ENCODE measurements around the gene FAM47E.

The FAM47E gene

DNA sequence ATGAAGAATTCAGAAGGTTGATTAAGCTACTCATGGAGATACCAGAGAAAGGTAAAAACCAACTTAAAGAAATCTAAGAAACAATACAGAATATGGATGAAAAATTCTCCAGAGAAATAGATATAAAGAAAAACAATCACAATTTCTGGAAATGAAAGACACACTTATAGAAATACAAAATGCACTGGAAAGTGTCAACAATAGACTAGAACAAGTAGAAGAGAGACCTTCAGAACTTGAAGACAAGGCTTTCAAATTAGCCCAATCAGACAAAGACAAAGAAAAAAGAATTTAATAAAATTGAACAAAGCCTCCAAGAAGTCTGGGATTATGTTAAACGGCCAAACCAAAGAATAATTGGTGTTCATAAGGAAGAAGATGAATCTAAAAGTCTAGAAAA, 64.6 kb downstream of the FAM47E start:
- Histone ChIP-seq H3K4me3 (ENCODE audit: low read length) (no peak overlapping the region), H3K36me3 (ENCODE audit: control insufficient read depth, low read length) (no peaks in the 10 kb centered on the region), H3F3A (ENCODE audit: control insufficient read depth, insufficient read depth) (no peaks in the 10 kb centered on the region), H3K27ac (ENCODE audit: low read depth, low read length) (no peak overlapping the region), H4K20me1 (ENCODE audit: control insufficient read depth, insufficient read depth, low read depth, low read length) (no peaks in the 10 kb centered on the region), H3K9me3 (ENCODE audit: control insufficient read depth, insufficient read depth, low read length) (no peaks in the 10 kb centered on the region), H3K4me1 (ENCODE audit: control insufficient read depth, low read length) (no peaks in the 10 kb centered on the region), H3K4me2 (ENCODE audit: low read length) (no peak overlapping the region), H3K9me2 (replicated peaks; ENCODE audit: control insufficient read depth, low read length) (no peaks in the 10 kb centered on the region), H3K27me3 (ENCODE audit: control insufficient read depth, low read length) (no peaks in the 10 kb centered on the region), H3K79me2 (ENCODE audit: control insufficient read depth, low read length) (no peaks in the 10 kb centered on the region)
- TF ChIP-seq, protein P1, sequence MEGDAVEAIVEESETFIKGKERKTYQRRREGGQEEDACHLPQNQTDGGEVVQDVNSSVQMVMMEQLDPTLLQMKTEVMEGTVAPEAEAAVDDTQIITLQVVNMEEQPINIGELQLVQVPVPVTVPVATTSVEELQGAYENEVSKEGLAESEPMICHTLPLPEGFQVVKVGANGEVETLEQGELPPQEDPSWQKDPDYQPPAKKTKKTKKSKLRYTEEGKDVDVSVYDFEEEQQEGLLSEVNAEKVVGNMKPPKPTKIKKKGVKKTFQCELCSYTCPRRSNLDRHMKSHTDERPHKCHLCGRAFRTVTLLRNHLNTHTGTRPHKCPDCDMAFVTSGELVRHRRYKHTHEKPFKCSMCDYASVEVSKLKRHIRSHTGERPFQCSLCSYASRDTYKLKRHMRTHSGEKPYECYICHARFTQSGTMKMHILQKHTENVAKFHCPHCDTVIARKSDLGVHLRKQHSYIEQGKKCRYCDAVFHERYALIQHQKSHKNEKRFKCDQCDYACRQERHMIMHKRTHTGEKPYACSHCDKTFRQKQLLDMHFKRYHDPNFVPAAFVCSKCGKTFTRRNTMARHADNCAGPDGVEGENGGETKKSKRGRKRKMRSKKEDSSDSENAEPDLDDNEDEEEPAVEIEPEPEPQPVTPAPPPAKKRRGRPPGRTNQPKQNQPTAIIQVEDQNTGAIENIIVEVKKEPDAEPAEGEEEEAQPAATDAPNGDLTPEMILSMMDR (IDR thresholded peaks at IDR 0.05; ENCODE audit: low read depth, low read length, poor library complexity, severe bottlenecking): no peak
- no peak for TF ChIP-seq EZH2phosphoT487 (IDR thresholded peaks at IDR 0.05; ENCODE audit: borderline replicate concordance, low read length)

GRCh38 chr4:76322236-76322635, 70.7 kb downstream of the FAM47E start:
- no peak for TF ChIP-seq EZH2phosphoT487 (IDR thresholded peaks at IDR 0.05; ENCODE audit: borderline replicate concordance, low read length)
- TF ChIP-seq, protein P1 (IDR thresholded peaks at IDR 0.05; ENCODE audit: low read depth, low read length, poor library complexity, severe bottlenecking): no peak
- Histone ChIP-seq H3K27me3 (ENCODE audit: control insufficient read depth, low read length) (no peaks in the 10 kb centered on the region), H3K27ac (ENCODE audit: low read depth, low read length) (no peak overlapping the region)

GRCh38 chr4:76325072-76325471, 73.6 kb downstream of the FAM47E start:
- Histone ChIP-seq H3K4me1 (ENCODE audit: control insufficient read depth, low read length) (no peaks in the 10 kb centered on the region), H3K79me2 (ENCODE audit: control insufficient read depth, low read length) (no peaks in the 10 kb centered on the region), H3F3A (ENCODE audit: control insufficient read depth, insufficient read depth) (no peaks in the 10 kb centered on the region), H3K27me3 (ENCODE audit: control insufficient read depth, low read length) (no peaks in the 10 kb centered on the region), H3K27ac (ENCODE audit: low read depth, low read length) (no peak overlapping the region), H4K20me1 (ENCODE audit: control insufficient read depth, insufficient read depth, low read depth, low read length) (no peaks in the 10 kb centered on the region), H3K4me2 (ENCODE audit: low read length) (no peak overlapping the region), H3K9me3 (ENCODE audit: control insufficient read depth, insufficient read depth, low read length) (peaks cover 11% of the 10 kb centered on the region; the same call in 1 of the 2 replicates), H3K36me3 (ENCODE audit: control insufficient read depth, low read length) (no peaks in the 10 kb centered on the region), H3K4me3 (ENCODE audit: low read length) (no peak overlapping the region), H3K9me2 (replicated peaks; ENCODE audit: control insufficient read depth, low read length) (no peaks in the 10 kb centered on the region)
- no peak for TF ChIP-seq EZH2phosphoT487 (IDR thresholded peaks at IDR 0.05; ENCODE audit: borderline replicate concordance, low read length)
- TF ChIP-seq, protein P1 (IDR thresholded peaks at IDR 0.05; ENCODE audit: low read depth, low read length, poor library complexity, severe bottlenecking): no peak

More at GRCh38 chr4:76322236-76322635, 70.7 kb downstream of the FAM47E start:
- Histone ChIP-seq H4K20me1 (ENCODE audit: control insufficient read depth, insufficient read depth, low read depth, low read length) (no peaks in the 10 kb centered on the region), H3F3A (ENCODE audit: control insufficient read depth, insufficient read depth) (no peaks in the 10 kb centered on the region), H3K9me3 (ENCODE audit: control insufficient read depth, insufficient read depth, low read length) (peaks cover 8% of the 10 kb centered on the region; the same call in 1 of the 2 replicates), H3K36me3 (ENCODE audit: control insufficient read depth, low read length) (no peaks in the 10 kb centered on the region), H3K4me2 (ENCODE audit: low read length) (no peak overlapping the region), H3K4me3 (ENCODE audit: low read length) (no peak overlapping the region), H3K9me2 (replicated peaks; ENCODE audit: control insufficient read depth, low read length) (no peaks in the 10 kb centered on the region), H3K79me2 (ENCODE audit: control insufficient read depth, low read length) (no peaks in the 10 kb centered on the region), H3K4me1 (ENCODE audit: control insufficient read depth, low read length) (no peaks in the 10 kb centered on the region)

All from DOHH2 (cell line).